Endothelial cell of umbilical vein (primary cell): ENCODE data around the gene ZNF74. TPM values are rescaled to one million over a fixed set of nuclear protein-coding genes. Genes with fewer than 3 reads are reported as not detected.

Experiments
- BruUV-seq: library from RNA; stranded (reverse); fragments of 400-500 nt; replicated peaks from 2 replicates; lab custom pipeline; 2021; lab: Mats Ljungman, UMichigan
- CTCF ChIA-PET: fragments of 300-600, 350-600 bp; sonication (Branson Sonifier 250); formaldehyde crosslinking; loops from one replicate; lab custom pipeline; 2021; ENCODE audit warnings: antibody characterized with exemption, inconsistent platforms; lab: Charles Lee
- POLR2A ChIA-PET: fragments of 300-600, 350-600 bp; sonication (Branson Sonifier 250); formaldehyde crosslinking; loops from one replicate; lab custom pipeline; 2021; ENCODE audit warnings: antibody characterized with exemption, inconsistent platforms; lab: Charles Lee
- DNase-seq: peaks from one replicate; pipeline ENCODE4 v3.0.0-alpha.2; 2011; ENCODE audit warnings: low read depth, low spot score
- FAIRE-seq: peaks from 2 replicates; lab custom pipeline; 2011; peaks lifted over from hg19 to GRCh38; lab: Jason Lieb, UNC
- H2AFZ ChIP-seq: 2 replicates; pipeline ENCODE4 v1.6.0; 2012; ENCODE audit warnings: low read depth, low read length, control low read depth, inconsistent platforms
- H3K27ac ChIP-seq: 2 replicates; pipeline ENCODE4 v1.5.1; 2011; ENCODE audit warnings: low read depth, mild to moderate bottlenecking, control low read depth, low read length, moderate library complexity; ENCODE audit not compliant: insufficient read depth
- H3K27me3 ChIP-seq, 2 experiments: 2 replicates each; pipeline versions ENCODE4 v1.6.0 to v1.6.1; 2011; ENCODE audit warnings: low read length in 2 of 2, mixed read lengths in 1 of 2; ENCODE audit not compliant: control insufficient read depth in 2 of 2, insufficient read depth in 2 of 2
- H3K36me3 ChIP-seq, 2 experiments: 2 replicates in 1 of 2; 3 replicates in 1 of 2; pipeline ENCODE4 v1.5.1; 2011; ENCODE audit warnings: low read length in 2 of 2, mild to moderate bottlenecking in 1 of 2, moderate library complexity in 1 of 2; ENCODE audit not compliant: control insufficient read depth in 2 of 2, insufficient read depth in 2 of 2; ENCODE audit errors: extremely low read depth in 1 of 2
- H3K4me1 ChIP-seq: 3 replicates; pipeline ENCODE4 v1.5.1; 2011; ENCODE audit warnings: mild to moderate bottlenecking, low read length; ENCODE audit not compliant: control insufficient read depth, insufficient read depth; ENCODE audit errors: extremely low read depth
- H3K4me2 ChIP-seq: 2 replicates; pipeline ENCODE4 v1.6.1; 2011; ENCODE audit warnings: low read length, control low read depth, mixed read lengths; ENCODE audit not compliant: insufficient read depth
- H3K4me3 ChIP-seq, 3 experiments: fragments of 200-600 bp in 1 of 3; sonication (generic), shearing (Covaris generic) in 1 of 3; replicated peaks in 1 of 3; 2 replicates each; pipeline ENCODE4 v1.5.1; 2011 to 2016; ENCODE audit warnings: control low read depth in 3 of 3, low read length in 3 of 3, mild to moderate bottlenecking in 2 of 3, inconsistent platforms in 1 of 3, low read depth in 1 of 3, moderate library complexity in 1 of 3; ENCODE audit not compliant: insufficient read depth in 1 of 3
- H3K79me2 ChIP-seq: 2 replicates; pipeline ENCODE4 v1.6.0; 2012; ENCODE audit warnings: low read length, inconsistent platforms; ENCODE audit not compliant: control insufficient read depth, insufficient read depth
- H3K9ac ChIP-seq: replicated peaks from 2 replicates; pipeline ENCODE3; 2011; ENCODE audit warnings: low read length, control low read depth; ENCODE audit not compliant: insufficient read depth; ENCODE audit errors: extremely low read depth
- H3K9me1 ChIP-seq: replicated peaks from 3 replicates; pipeline ENCODE4 v1.6.0; 2011; ENCODE audit warnings: mild to moderate bottlenecking, low read length; ENCODE audit not compliant: control insufficient read depth, insufficient read depth; ENCODE audit errors: extremely low read depth
- H3K9me3 ChIP-seq: replicated peaks from 2 replicates; pipeline ENCODE4 v1.5.1; 2012; ENCODE audit warnings: low read length, inconsistent platforms; ENCODE audit not compliant: control insufficient read depth, insufficient read depth
- H4K20me1 ChIP-seq: replicated peaks from 2 replicates; pipeline ENCODE3; 2011; ENCODE audit warnings: mild to moderate bottlenecking, low read length; ENCODE audit not compliant: control insufficient read depth, insufficient read depth; ENCODE audit errors: extremely low read depth
- EZH2 ChIP-seq: IDR thresholded peaks from 2 replicates; pipeline ENCODE4 v1.6.1; 2012; ENCODE audit warnings: borderline replicate concordance, low read depth, mild to moderate bottlenecking, moderate library complexity, low read length, inconsistent platforms; ENCODE audit not compliant: severe bottlenecking
- FOS ChIP-seq: IDR thresholded peaks from 2 replicates; pipeline ENCODE4 v1.6.1; 2011; ENCODE audit warnings: mild to moderate bottlenecking, low read length, moderate library complexity, borderline replicate concordance; ENCODE audit not compliant: insufficient read depth
- GATA2 ChIP-seq: IDR thresholded peaks from 2 replicates; pipeline ENCODE4 v1.7.0; 2011; ENCODE audit warnings: low read depth, mild to moderate bottlenecking, moderate library complexity, mixed read lengths, low read length; ENCODE audit not compliant: insufficient read length, insufficient read depth
- JUN ChIP-seq: IDR thresholded peaks from 2 replicates; pipeline ENCODE4 v1.6.1; 2011; ENCODE audit warnings: borderline replicate concordance, low read depth; ENCODE audit not compliant: insufficient read length, insufficient read depth
- MYC ChIP-seq: IDR thresholded peaks from one replicate; pipeline ENCODE4 v1.6.1; 2011; ENCODE audit warnings: mild to moderate bottlenecking, low read depth, low read length
- POLR2A ChIP-seq: IDR thresholded peaks from 2 replicates; pipeline ENCODE4 v1.6.1; 2012; ENCODE audit warnings: low read depth, mild to moderate bottlenecking, control low read depth, low read length
- POLR2AphosphoS5 ChIP-seq: IDR thresholded peaks from 2 replicates; pipeline ENCODE4 v1.6.1; 2012; ENCODE audit warnings: low read depth, mild to moderate bottlenecking, control low read depth, low read length, moderate library complexity; ENCODE audit not compliant: insufficient read depth
- dilution Hi-C: fragments of 300-500 bp; cut with MboI; formaldehyde crosslinking; loops from one replicate; pipeline ENCODE4 v1.15.0; 2019; ENCODE audit warnings: low sequenced_read_pairs; ENCODE audit not compliant: extremely low pct_ligation_motif_present
- intact Hi-C: fragments of 100-400 bp; cut with micrococcal nuclease; formaldehyde crosslinking; loops from one replicate; pipeline ENCODE4 v1.10.0; 2022
- polyA plus RNA-seq, 4 experiments: library from polyadenylated mRNA; depleted of rRNA in 3 of 4; stranded (reverse) in 3 of 4; unstranded in 1 of 4; fragments of >200 nt; gene quantifications; 2 replicates each; pipeline versions ENCODE4 v1.2.1 to v1.2.3, GENCODE V29; 2011 to 2012; ENCODE audit warnings: missing spikeins in 1 of 4
- total RNA-seq: library from RNA; stranded (reverse); gene quantifications from 2 replicates; pipeline ENCODE4 v1.2.3, GENCODE V29; 2021
- TF ChIP-seq, protein P1 (sequence below), 2 donors: IDR thresholded peaks; 1 replicate in 1 of 2; 2 replicates in 1 of 2; pipeline ENCODE4 v1.5.1; 2011; ENCODE audit warnings: low read length in 2 of 2, mild to moderate bottlenecking in 2 of 2, moderate library complexity in 2 of 2, control low read depth in 1 of 2, inconsistent platforms in 1 of 2, low read depth in 1 of 2; ENCODE audit not compliant: insufficient read depth in 1 of 2; ENCODE audit errors: extremely low read depth in 1 of 2
- TF ChIP-seq, protein P2 (sequence below): IDR thresholded peaks from 2 replicates; pipeline ENCODE4 v1.6.1; 2011; ENCODE audit not compliant: insufficient read depth, insufficient read length

Gene ZNF74
- total and polyA plus RNA-seq, 2 donors (not counting 3 experiments of a cell fraction or from before 2014, with no cell fraction given), result 8.6 to 13.4 TPM

DNA sequence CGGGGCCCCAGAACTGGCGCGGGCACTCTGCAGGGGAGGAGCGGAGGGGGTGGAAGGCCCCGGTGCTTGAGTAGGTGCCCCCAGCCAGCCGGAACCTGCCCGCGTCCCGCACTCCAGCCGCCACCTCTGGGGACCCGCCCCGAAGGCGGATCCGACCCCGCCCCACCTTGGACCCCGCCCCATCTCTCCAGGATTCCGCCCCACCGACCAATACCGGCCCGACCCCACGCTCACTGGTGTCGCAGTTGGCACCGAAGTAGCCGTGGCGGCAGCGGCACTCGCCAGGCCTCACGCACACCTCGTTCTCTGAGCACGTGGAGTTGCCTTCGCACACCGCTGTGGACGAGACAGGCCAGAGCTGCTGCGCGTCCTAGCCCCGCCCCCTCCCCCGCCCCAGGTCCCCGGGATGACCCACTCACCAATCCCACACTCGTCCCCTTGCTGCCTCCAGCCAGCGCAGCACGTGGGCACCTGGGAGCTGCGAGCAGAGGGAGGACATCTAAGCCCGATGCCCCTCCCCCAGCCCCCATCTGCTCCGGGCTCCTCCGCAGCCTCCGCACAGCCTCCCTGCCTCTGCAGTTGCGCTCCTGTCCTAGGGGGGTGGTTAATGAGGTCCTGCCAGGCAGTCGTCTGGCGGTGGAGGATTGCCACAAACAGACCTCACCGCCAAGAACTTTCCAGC, 37.7 kb downstream of the ZNF74 start:
- ChIA-PET POLR2A (no interaction called here), CTCF (interaction anchor here (4.8 kb wide), 1 partner anchor 13 kb away, joined by 36 read pairs; no protein-coding TSS in a partner anchor)
- H2AFZ ChIP-seq, result no peak overlapping the region
- H3K9me3 ChIP-seq, result no peaks in the 10 kb centered on the region
- H3K4me1 ChIP-seq, result peaks cover 9% of the 10 kb centered on the region
- no TSS peak for BruUV-seq
- DNase-seq (no peak), FAIRE-seq (no peak)
- intact Hi-C loops (loop anchor here (1.0 kb wide), 1 partner anchor 25 kb away; no protein-coding TSS in a partner anchor), dilution Hi-C loops (no loop called here)
- TF ChIP-seq POLR2AphosphoS5 (no peak), EZH2 (no peak), GATA2 (no peak), MYC (no peak), JUN (no peak), POLR2A (no peak), FOS (no peak)
- TF ChIP-seq, protein P1, sequence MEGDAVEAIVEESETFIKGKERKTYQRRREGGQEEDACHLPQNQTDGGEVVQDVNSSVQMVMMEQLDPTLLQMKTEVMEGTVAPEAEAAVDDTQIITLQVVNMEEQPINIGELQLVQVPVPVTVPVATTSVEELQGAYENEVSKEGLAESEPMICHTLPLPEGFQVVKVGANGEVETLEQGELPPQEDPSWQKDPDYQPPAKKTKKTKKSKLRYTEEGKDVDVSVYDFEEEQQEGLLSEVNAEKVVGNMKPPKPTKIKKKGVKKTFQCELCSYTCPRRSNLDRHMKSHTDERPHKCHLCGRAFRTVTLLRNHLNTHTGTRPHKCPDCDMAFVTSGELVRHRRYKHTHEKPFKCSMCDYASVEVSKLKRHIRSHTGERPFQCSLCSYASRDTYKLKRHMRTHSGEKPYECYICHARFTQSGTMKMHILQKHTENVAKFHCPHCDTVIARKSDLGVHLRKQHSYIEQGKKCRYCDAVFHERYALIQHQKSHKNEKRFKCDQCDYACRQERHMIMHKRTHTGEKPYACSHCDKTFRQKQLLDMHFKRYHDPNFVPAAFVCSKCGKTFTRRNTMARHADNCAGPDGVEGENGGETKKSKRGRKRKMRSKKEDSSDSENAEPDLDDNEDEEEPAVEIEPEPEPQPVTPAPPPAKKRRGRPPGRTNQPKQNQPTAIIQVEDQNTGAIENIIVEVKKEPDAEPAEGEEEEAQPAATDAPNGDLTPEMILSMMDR (IDR thresholded peaks at IDR 0.05; ENCODE audit: extremely low read depth in 1 of 2, insufficient read depth in 1 of 2, low read depth in 1 of 2, low read length in 2 of 2), result no peak
- TF ChIP-seq, protein P2, sequence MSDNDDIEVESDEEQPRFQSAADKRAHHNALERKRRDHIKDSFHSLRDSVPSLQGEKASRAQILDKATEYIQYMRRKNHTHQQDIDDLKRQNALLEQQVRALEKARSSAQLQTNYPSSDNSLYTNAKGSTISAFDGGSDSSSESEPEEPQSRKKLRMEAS, result no peak
- H3K4me2 ChIP-seq, result peak overlapping the region; percentile 19
- peaks cover 14% of the 10 kb centered on the region for H3K79me2 ChIP-seq
- H3K4me3 ChIP-seq, result peak overlapping the region in 1 of 3 experiments; percentile 9
- H3K9me1 ChIP-seq, result no peaks in the 10 kb centered on the region
- no peak overlapping the region for H3K9ac ChIP-seq
- no peak overlapping the region for H3K27ac ChIP-seq
- H3K27me3 ChIP-seq, result no peaks in the 10 kb centered on the region
- H3K36me3 ChIP-seq, result peaks cover 4 to 15% of the 10 kb centered on the region in 2 experiments
- H4K20me1 ChIP-seq, result peaks cover 2% of the 10 kb centered on the region
